ENCODE data around the gene PLEKHH2. TPM values are rescaled to one million over a fixed set of nuclear protein-coding genes. Genes with fewer than 3 reads are reported as not detected.

Gene PLEKHH2
- total and polyA plus RNA-seq, 2 of the 13 experiments (the other 11 are each of a cell fraction or from before 2014, with no cell fraction given) = 1.1 to 3.0 TPM

DNA sequence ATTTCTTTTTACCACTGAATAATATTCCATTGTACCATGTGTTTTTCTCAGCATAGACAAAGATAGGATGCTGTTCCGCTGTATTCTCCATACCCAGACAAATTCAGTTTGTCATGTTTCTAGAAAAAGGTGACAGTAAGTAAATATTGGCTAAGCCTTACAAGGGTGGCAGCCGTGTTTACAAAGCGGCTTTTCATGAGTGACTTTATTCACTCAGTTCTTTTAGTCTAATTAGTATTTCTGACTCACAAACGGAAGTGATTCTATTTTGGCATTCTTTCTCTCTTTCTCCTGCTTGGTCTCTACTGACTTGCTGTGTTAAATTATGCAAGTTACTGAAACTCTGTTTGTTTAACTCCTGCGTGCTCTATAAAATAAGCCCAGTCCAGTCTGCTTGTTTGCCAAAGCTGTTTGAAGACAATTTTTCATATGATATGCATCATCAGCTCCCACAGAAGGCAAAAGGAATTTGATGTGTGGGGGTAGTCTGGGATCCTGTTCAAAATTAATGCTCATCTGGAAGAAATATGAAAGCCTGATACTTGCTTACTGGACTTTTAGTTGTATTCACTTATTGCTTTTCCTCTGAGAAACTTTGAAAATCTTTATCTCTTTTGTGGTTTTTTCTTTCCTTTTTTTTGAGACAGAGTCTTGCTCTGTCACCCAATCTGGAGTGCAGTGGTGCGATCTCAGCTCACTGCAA is 2.3 kb upstream of the PLEKHH2 start (continued):
- TF ChIP-seq, protein P1, sequence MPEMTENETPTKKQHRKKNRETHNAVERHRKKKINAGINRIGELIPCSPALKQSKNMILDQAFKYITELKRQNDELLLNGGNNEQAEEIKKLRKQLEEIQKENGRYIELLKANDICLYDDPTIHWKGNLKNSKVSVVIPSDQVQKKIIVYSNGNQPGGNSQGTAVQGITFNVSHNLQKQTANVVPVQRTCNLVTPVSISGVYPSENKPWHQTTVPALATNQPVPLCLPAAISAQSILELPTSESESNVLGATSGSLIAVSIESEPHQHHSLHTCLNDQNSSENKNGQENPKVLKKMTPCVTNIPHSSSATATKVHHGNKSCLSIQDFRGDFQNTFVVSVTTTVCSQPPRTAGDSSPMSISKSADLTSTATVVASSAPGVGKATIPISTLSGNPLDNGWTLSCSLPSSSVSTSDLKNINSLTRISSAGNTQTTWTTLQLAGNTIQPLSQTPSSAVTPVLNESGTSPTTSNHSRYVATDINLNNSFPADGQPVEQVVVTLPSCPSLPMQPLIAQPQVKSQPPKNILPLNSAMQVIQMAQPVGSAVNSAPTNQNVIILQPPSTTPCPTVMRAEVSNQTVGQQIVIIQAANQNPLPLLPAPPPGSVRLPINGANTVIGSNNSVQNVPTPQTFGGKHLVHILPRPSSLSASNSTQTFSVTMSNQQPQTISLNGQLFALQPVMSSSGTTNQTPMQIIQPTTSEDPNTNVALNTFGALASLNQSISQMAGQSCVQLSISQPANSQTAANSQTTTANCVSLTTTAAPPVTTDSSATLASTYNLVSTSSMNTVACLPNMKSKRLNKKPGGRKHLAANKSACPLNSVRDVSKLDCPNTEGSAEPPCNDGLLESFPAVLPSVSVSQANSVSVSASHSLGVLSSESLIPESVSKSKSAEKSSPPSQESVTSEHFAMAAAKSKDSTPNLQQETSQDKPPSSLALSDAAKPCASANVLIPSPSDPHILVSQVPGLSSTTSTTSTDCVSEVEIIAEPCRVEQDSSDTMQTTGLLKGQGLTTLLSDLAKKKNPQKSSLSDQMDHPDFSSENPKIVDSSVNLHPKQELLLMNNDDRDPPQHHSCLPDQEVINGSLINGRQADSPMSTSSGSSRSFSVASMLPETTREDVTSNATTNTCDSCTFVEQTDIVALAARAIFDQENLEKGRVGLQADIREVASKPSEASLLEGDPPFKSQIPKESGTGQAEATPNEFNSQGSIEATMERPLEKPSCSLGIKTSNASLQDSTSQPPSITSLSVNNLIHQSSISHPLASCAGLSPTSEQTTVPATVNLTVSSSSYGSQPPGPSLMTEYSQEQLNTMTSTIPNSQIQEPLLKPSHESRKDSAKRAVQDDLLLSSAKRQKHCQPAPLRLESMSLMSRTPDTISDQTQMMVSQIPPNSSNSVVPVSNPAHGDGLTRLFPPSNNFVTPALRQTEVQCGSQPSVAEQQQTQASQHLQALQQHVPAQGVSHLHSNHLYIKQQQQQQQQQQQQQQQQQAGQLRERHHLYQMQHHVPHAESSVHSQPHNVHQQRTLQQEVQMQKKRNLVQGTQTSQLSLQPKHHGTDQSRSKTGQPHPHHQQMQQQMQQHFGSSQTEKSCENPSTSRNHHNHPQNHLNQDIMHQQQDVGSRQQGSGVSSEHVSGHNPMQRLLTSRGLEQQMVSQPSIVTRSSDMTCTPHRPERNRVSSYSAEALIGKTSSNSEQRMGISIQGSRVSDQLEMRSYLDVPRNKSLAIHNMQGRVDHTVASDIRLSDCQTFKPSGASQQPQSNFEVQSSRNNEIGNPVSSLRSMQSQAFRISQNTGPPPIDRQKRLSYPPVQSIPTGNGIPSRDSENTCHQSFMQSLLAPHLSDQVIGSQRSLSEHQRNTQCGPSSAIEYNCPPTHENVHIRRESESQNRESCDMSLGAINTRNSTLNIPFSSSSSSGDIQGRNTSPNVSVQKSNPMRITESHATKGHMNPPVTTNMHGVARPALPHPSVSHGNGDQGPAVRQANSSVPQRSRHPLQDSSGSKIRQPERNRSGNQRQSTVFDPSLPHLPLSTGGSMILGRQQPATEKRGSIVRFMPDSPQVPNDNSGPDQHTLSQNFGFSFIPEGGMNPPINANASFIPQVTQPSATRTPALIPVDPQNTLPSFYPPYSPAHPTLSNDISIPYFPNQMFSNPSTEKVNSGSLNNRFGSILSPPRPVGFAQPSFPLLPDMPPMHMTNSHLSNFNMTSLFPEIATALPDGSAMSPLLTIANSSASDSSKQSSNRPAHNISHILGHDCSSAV (CRISPR knock-in tag; IDR thresholded peaks at IDR 0.05; ENCODE audit: borderline replicate concordance) = no peak
- no peak for TF ChIP-seq ZNF674 (CRISPR knock-in tag; IDR thresholded peaks at IDR 0.05; ENCODE audit: low read depth)
- no peak for TF ChIP-seq SRY (CRISPR knock-in tag; IDR thresholded peaks at IDR 0.05)
- no peak for TF ChIP-seq SMC3 (IDR thresholded peaks at IDR 0.05; ENCODE audit: low read length)
- TF ChIP-seq, protein P2, sequence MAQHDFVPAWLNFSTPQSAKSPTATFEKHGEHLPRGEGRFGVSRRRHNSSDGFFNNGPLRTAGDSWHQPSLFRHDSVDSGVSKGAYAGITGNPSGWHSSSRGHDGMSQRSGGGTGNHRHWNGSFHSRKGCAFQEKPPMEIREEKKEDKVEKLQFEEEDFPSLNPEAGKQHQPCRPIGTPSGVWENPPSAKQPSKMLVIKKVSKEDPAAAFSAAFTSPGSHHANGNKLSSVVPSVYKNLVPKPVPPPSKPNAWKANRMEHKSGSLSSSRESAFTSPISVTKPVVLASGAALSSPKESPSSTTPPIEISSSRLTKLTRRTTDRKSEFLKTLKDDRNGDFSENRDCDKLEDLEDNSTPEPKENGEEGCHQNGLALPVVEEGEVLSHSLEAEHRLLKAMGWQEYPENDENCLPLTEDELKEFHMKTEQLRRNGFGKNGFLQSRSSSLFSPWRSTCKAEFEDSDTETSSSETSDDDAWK (CRISPR knock-in tag; IDR thresholded peaks at IDR 0.05) = no peak
- TF ChIP-seq, protein P3, sequence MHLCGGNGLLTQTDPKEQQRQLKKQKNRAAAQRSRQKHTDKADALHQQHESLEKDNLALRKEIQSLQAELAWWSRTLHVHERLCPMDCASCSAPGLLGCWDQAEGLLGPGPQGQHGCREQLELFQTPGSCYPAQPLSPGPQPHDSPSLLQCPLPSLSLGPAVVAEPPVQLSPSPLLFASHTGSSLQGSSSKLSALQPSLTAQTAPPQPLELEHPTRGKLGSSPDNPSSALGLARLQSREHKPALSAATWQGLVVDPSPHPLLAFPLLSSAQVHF (CRISPR knock-in tag; IDR thresholded peaks at IDR 0.05) = no peak
- TF ChIP-seq, protein P4, sequence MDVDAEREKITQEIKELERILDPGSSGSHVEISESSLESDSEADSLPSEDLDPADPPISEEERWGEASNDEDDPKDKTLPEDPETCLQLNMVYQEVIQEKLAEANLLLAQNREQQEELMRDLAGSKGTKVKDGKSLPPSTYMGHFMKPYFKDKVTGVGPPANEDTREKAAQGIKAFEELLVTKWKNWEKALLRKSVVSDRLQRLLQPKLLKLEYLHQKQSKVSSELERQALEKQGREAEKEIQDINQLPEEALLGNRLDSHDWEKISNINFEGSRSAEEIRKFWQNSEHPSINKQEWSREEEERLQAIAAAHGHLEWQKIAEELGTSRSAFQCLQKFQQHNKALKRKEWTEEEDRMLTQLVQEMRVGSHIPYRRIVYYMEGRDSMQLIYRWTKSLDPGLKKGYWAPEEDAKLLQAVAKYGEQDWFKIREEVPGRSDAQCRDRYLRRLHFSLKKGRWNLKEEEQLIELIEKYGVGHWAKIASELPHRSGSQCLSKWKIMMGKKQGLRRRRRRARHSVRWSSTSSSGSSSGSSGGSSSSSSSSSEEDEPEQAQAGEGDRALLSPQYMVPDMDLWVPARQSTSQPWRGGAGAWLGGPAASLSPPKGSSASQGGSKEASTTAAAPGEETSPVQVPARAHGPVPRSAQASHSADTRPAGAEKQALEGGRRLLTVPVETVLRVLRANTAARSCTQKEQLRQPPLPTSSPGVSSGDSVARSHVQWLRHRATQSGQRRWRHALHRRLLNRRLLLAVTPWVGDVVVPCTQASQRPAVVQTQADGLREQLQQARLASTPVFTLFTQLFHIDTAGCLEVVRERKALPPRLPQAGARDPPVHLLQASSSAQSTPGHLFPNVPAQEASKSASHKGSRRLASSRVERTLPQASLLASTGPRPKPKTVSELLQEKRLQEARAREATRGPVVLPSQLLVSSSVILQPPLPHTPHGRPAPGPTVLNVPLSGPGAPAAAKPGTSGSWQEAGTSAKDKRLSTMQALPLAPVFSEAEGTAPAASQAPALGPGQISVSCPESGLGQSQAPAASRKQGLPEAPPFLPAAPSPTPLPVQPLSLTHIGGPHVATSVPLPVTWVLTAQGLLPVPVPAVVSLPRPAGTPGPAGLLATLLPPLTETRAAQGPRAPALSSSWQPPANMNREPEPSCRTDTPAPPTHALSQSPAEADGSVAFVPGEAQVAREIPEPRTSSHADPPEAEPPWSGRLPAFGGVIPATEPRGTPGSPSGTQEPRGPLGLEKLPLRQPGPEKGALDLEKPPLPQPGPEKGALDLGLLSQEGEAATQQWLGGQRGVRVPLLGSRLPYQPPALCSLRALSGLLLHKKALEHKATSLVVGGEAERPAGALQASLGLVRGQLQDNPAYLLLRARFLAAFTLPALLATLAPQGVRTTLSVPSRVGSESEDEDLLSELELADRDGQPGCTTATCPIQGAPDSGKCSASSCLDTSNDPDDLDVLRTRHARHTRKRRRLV (CRISPR knock-in tag; IDR thresholded peaks at IDR 0.05) = 0 out of 2 replicates have a peak, but pooled peaks have one; percentile 55
- TF ChIP-seq HOXD1 (CRISPR knock-in tag; IDR thresholded peaks at IDR 0.05) = peak; percentile 79; the same call in 1 of the 2 replicates
- no peak for TF ChIP-seq SIN3B (IDR thresholded peaks at IDR 0.05; ENCODE audit: low read length)
- TF ChIP-seq CREB1 (IDR thresholded peaks at IDR 0.05) = peak; percentile 59; the same call in 1 of the 2 replicates
- peak; percentile 88 for TF ChIP-seq CREB1 (CRISPR knock-in tag; IDR thresholded peaks at IDR 0.05)
- TF ChIP-seq, protein P5, sequence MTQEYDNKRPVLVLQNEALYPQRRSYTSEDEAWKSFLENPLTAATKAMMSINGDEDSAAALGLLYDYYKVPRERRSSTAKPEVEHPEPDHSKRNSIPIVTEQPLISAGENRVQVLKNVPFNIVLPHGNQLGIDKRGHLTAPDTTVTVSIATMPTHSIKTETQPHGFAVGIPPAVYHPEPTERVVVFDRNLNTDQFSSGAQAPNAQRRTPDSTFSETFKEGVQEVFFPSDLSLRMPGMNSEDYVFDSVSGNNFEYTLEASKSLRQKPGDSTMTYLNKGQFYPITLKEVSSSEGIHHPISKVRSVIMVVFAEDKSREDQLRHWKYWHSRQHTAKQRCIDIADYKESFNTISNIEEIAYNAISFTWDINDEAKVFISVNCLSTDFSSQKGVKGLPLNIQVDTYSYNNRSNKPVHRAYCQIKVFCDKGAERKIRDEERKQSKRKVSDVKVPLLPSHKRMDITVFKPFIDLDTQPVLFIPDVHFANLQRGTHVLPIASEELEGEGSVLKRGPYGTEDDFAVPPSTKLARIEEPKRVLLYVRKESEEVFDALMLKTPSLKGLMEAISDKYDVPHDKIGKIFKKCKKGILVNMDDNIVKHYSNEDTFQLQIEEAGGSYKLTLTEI (CRISPR knock-in tag; conservative IDR thresholded peaks at IDR 0.05) = no peak
